GM23248 (cell line): ENCODE results near the gene MGAT2.
"Not testable (repeated sequence)": the region's sequence is repeated elsewhere in the genome, so short reads cannot be mapped to it uniquely, and the experiment has no call there.

Source experiments
- EZH2 ChIP-seq: fragments of 200-600 bp; sonication (generic); IDR thresholded peaks from 2 replicates; pipeline ENCODE4 v1.6.1; 2018; ENCODE audit warnings: antibody characterized with exemption, mild to moderate bottlenecking; ENCODE audit not compliant: insufficient read depth, poor library complexity, severe bottlenecking
- EZH2phosphoT487 ChIP-seq: fragments of 200-600 bp; sonication (generic); IDR thresholded peaks from 2 replicates; pipeline ENCODE4 v1.6.1; 2018; ENCODE audit warnings: antibody characterized with exemption, moderate library complexity, mild to moderate bottlenecking, low read depth; ENCODE audit not compliant: insufficient read depth

DNA sequence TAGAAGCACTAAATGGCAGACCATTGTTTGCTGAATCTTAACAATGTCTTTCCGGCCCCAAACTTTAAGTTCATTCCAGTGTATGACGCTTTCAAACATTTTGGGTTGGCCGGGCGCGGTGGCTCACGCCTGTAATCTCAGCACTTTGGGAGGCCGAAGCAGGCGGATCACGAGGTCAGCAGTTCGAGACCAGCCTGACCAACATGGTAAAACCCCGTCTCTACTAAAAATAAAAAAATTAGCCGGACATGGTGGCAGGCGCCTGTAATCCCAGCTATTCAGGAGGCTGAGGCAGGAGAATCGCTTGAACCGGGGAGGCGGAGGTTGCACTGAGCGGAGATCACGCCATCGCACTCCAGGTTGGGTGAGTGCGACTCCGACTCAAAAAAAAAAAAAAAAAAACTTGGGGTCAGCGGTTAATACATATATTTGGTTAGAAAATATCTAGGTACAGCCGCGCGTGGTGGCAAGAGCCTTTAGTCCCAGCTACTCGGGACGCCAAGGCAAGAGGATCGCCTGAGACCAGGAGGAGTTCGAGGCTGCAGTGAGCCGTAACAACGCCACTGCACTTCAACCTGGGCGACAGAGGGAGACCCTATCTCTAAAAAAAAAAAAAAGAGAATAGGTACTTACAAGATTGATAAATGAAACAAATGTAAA is 35.5 kb upstream of the MGAT2 start:
- TF ChIP-seq EZH2phosphoT487, EZH2: not testable (repeated sequence)
